Glomerular endothelial cell (primary cell): ENCODE measurements around the gene NFE2L1. TPM values are rescaled to one million over a fixed set of nuclear protein-coding genes. Genes with fewer than 3 reads are reported as not detected.

Experiments used
- DNase-seq: peaks from one replicate; pipeline ENCODE4 v3.0.0-alpha.2; 2011; ENCODE audit warnings: low read depth, low spot score; ENCODE audit errors: extremely low read depth
- total RNA-seq: library from RNA; depleted of rRNA; stranded (reverse); fragments of >200 nt; gene quantifications from 2 replicates; pipeline ENCODE4 v1.2.3, GENCODE V29; 2015

NFE2L1 gene
- total RNA-seq, 1 donor from 2014 or later, result 201 TPM

DNA sequence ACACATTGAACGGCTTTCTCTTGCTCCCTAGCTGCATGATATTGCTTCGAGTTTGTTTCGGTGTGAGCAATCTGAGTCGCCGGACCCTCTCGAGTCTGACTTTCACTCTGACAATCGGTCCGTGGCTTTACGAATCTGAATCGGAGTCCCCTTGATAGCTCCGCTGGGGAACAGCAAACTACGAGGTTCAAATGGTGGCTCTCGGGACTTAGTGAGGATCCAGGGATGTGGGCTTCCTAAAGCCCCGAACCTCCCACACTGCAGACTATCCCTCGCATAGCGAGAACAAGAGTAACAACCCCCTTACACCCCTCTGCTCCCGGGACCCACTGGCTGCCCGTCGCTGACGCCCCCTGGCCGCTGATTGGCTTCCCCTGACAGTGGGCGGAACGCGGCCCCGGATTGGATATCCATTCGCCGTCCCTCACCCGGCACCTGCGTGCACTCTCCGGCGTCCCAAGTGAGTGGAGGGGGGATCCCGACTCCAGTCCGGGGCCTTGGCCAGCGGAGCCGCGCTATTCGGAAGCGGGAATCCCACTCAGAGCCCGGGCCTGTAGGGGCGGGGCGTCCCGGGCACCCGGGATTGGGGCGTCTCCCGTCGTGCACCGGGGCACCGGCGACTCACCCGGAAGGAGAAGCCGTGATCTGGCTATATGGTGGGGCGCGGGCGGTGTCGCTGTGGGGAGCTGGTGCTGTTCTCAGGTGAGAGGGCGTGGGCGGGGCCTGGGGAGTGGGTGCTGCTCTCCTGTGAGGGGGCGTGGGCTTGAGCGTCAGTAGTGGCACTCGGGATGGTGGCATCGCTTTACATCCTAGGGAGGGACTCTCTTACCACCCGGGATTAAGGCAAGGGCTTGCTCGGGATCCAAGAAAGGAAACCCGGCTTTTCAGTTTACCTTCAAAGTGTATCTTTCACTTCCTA, 59.2 kb downstream of the NFE2L1 start, which contains the start of gene SNX11:
SNX11 (plus strand) TSS at position 630 of the 919 bp plus-strand sequence. CDS start 4,278 bp downstream, outside the sequence.
- no peak for DNase-seq

DNA sequence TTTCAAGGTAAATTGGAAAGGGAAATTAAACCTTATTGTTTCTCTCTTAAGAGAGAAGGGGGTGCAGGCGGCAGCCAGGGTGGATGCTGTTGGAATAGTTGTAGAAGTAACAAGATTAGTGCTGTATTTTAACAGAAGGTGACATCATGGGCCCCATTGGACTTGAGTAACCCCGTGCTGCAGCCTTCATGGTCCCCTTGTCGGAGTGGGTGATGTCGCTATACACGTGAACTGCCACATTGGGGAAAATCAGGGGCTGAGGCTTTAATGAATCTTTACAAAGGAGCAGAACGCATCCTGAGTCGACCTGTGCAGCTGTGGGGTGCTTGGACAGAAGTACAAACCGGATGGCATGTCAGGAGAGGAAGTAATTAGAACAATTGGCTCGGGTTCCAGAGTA, 62.6 kb downstream of the NFE2L1 start:
- DNase-seq, result no peak

Other genes with a start within 250 kb of the NFE2L1 start
- 11.1 and 14.4 TPM in 2 replicates for gene OSBPL7, start 226.6 kb upstream of the NFE2L1 start, total RNA-seq
- gene MRPL10, start 216.8 kb upstream of the NFE2L1 start, total RNA-seq, result 29.8 and 50.5 TPM in 2 replicates
- gene LRRC46, start 216.7 kb upstream of the NFE2L1 start, total RNA-seq, result 0.24 TPM in 1 of 2 replicates, not detected in the other
- gene SCRN2, start 207.1 kb upstream of the NFE2L1 start, total RNA-seq, result 27.8 and 35.9 TPM in 2 replicates
- 0.48 and 1.6 TPM in 2 replicates for gene SP6, start 197.2 kb upstream of the NFE2L1 start, total RNA-seq
- gene SP2, start 152.1 kb upstream of the NFE2L1 start, total RNA-seq, result 4.3 and 11.5 TPM in 2 replicates
- gene PNPO, start 106.8 kb upstream of the NFE2L1 start, total RNA-seq, result 36.3 and 56.6 TPM in 2 replicates
- not detected in 2 replicates for gene PRR15L, start 90.5 kb upstream of the NFE2L1 start, total RNA-seq
- 98.2 and 99.8 TPM in 2 replicates for gene CDK5RAP3, start 77.2 kb upstream of the NFE2L1 start, total RNA-seq
- gene COPZ2, start 10.6 kb upstream of the NFE2L1 start, total RNA-seq, result 16.9 and 17.7 TPM in 2 replicates
- 57.9 and 65.3 TPM in 2 replicates for gene CBX1, start 53.1 kb downstream of the NFE2L1 start, total RNA-seq
- gene SNX11, start 59.4 kb downstream of the NFE2L1 start, total RNA-seq, result 15.5 and 20.8 TPM in 2 replicates